Activated CD8-positive, alpha-beta T cell treated with anti-CD3 and anti-CD28 coated beads for 36 hours (primary cell): Measurements from ENCODE around the gene ANKRD2. TPM values are rescaled to one million over a fixed set of nuclear protein-coding genes. Genes with fewer than 3 reads are reported as not detected.
A peak's percentile ranks its signal among the peaks of the same experiment; 100 is the strongest.

ENCODE experiments used
- ATAC-seq: fragments of 200-7000 bp; cut with Tn5 transposase; one replicate; pipeline ENCODE4 v1.10.0; 2021; ENCODE audit warnings: mild to moderate bottlenecking, moderate library complexity
- CTCF ChIA-PET: fragments of 350-600 bp; sonication (Branson Sonifier 250); formaldehyde crosslinking; loops from one replicate; lab custom pipeline; 2021; ENCODE audit warnings: antibody characterized with exemption; lab: Charles Lee
- POLR2A ChIA-PET: fragments of 350-600 bp; sonication (Branson Sonifier 250); formaldehyde crosslinking; loops from one replicate; lab custom pipeline; 2021; ENCODE audit warnings: antibody characterized with exemption; lab: Charles Lee
- DNase-seq: peaks from one replicate; pipeline ENCODE4 v3.0.0-alpha.2; 2020
- H3K27ac Mint-ChIP-seq: one replicate; pipeline ENCODE4 v1.8.0; 2021; ENCODE audit warnings: mild to moderate bottlenecking, mixed read lengths
- H3K27me3 Mint-ChIP-seq: one replicate; pipeline ENCODE4 v1.8.0; 2021; ENCODE audit warnings: mixed read lengths
- H3K36me3 Mint-ChIP-seq: one replicate; pipeline ENCODE4 v1.8.0; 2021; ENCODE audit warnings: low read depth, mixed read lengths
- H3K4me1 Mint-ChIP-seq: one replicate; pipeline ENCODE4 v1.8.0; 2021; ENCODE audit warnings: low read depth, mixed read lengths
- H3K4me3 Mint-ChIP-seq: one replicate; pipeline ENCODE4 v1.8.0; 2021; ENCODE audit warnings: mild to moderate bottlenecking, moderate library complexity, mixed read lengths
- H3K9me3 Mint-ChIP-seq: one replicate; pipeline ENCODE4 v1.8.0; 2021; ENCODE audit warnings: mixed read lengths
- intact Hi-C: fragments of 100-400 bp; cut with micrococcal nuclease; formaldehyde crosslinking; loops from one replicate; pipeline ENCODE4 v1.10.0; 2022
- total RNA-seq, 2 experiments: library from RNA; stranded (reverse); gene quantifications; one replicate each; pipeline ENCODE4 v1.2.3, GENCODE V29; 2021
- TF ChIP-seq, protein P1 (sequence below): fragments of 200-600 bp; IDR thresholded peaks from one replicate; pipeline ENCODE4 v1.8.0; 2022; ENCODE audit warnings: antibody characterized with exemption, mild to moderate bottlenecking

The ANKRD2 gene
- total RNA-seq, 2 experiments from 2014 or later: not detected

DNA sequence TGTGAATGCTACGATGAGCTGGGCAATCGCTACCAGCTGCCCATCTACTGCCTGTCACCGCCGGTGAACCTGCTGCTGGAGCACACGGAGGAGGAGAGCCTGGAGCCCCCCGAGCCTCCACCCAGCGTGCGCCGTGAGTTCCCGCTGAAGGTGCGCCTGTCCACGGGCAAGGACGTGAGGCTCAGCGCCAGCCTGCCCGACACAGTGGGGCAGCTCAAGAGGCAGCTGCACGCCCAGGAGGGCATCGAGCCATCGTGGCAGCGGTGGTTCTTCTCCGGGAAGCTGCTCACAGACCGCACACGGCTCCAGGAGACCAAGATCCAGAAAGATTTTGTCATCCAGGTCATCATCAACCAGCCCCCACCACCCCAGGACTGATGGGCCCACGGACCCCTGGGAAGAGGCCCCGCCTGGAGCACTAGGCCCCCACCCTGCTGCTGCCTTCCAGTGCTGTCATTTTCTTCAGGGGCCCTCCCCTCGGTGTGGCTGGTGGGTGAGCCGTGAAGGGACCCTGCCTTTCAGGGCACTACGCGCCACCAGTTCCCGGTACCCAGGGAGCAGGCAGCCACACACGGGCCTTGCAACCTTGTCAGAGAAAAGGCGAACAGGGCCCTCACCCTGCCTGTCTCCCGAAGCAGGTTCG lies 2.3 kb upstream of the ANKRD2 start:
- DNase-seq: no peak
- H3K9me3 Mint-ChIP-seq: no peaks in the 10 kb centered on the region
- no peaks in the 10 kb centered on the region for H3K4me1 Mint-ChIP-seq
- intact Hi-C loops: no loop called here
- ChIA-PET CTCF (interaction anchor here (3.1 to 4.6 kb wide), 2 partner anchors 16 to 42 kb away, joined by 16 to 26 read pairs; no protein-coding TSS in a partner anchor), POLR2A (no interaction called here)
- H3K27me3 Mint-ChIP-seq: no peaks in the 10 kb centered on the region
- no peak overlapping the region for H3K4me3 Mint-ChIP-seq
- TF ChIP-seq, protein P1, sequence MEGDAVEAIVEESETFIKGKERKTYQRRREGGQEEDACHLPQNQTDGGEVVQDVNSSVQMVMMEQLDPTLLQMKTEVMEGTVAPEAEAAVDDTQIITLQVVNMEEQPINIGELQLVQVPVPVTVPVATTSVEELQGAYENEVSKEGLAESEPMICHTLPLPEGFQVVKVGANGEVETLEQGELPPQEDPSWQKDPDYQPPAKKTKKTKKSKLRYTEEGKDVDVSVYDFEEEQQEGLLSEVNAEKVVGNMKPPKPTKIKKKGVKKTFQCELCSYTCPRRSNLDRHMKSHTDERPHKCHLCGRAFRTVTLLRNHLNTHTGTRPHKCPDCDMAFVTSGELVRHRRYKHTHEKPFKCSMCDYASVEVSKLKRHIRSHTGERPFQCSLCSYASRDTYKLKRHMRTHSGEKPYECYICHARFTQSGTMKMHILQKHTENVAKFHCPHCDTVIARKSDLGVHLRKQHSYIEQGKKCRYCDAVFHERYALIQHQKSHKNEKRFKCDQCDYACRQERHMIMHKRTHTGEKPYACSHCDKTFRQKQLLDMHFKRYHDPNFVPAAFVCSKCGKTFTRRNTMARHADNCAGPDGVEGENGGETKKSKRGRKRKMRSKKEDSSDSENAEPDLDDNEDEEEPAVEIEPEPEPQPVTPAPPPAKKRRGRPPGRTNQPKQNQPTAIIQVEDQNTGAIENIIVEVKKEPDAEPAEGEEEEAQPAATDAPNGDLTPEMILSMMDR: no peak
- ATAC-seq: no peak
- H3K36me3 Mint-ChIP-seq: no peaks in the 10 kb centered on the region
- H3K27ac Mint-ChIP-seq: no peak overlapping the region

DNA sequence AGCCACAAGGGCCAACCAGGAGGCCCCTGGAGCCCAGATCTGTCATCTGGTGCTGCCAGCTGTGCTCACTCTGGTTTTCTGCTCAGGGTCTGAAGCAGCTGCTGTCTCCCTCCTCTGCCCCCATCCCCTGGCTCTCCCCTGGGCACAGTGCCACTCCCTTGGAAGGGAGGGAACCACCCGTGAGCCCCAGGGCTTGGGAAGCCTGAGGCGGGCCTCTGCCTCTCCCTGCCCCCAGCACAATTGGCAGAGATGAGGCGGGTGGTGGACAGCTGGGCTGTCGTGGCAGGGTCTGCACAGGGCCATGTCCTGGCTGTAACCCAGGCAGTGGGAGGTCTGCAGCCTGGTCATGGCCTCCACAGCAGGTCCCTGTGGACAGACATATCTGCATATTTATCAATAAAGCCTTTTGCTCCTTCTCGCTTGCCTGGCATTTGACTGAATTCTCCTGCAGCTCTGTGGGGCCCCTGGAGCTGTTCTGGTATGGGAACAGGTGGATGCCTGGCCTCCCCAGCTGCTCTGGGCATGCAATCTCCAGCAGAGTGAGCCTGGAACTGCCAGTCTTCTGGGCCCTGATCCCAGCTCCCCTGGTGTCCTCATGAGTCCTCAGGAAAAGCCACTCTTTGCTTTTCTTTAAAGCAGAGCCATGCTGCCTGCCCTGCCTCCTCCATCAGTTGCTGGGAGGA lies 1.6 kb upstream of the ANKRD2 start:
- ChIA-PET CTCF (interaction anchor here (0.9 to 4.6 kb wide), 11 partner anchors 11 to 131 kb away, joined by 3 to 26 read pairs (median 7); no protein-coding TSS in a partner anchor), POLR2A (no interaction called here)
- ATAC-seq (no peak), DNase-seq (no peak)
- Mint-ChIP-seq H3K36me3 (no peaks in the 10 kb centered on the region), H3K9me3 (no peaks in the 10 kb centered on the region), H3K27ac (no peak overlapping the region), H3K27me3 (no peaks in the 10 kb centered on the region), H3K4me1 (no peaks in the 10 kb centered on the region), H3K4me3 (no peak overlapping the region)
- intact Hi-C loops: no loop called here
- TF ChIP-seq, protein P1: no peak

DNA sequence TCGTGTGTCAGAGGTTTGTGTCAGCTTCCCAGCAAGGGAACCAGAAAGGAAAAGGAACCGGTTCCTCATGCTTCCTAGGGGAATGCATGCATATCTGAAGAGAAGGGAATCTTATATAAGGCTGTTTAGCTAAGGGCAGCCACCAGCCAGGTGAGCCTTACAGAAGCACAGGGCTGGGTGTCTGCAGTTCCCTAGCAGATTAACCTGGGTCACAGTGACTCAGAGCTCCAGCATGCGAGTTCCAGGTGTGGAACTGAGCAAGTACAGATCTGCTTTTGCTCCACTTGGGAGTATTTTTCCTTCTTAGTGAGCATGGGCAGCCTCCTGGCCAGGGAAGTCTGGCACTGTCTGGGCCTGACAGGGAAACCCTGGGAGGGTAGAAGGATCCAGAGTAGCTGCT lies 957 bp upstream of the ANKRD2 start:
- no peaks in the 10 kb centered on the region for H3K4me1 Mint-ChIP-seq
- TF ChIP-seq, protein P1: no peak
- ATAC-seq (no peak), DNase-seq (no peak)
- no peaks in the 10 kb centered on the region for H3K27me3 Mint-ChIP-seq
- ChIA-PET CTCF (interaction anchor here (0.6 to 4.6 kb wide), 22 partner anchors 10 to 130 kb away, joined by 3 to 26 read pairs (median 6); partner anchors contain the start of gene HOGA1), POLR2A (interaction anchor here (1.0 kb wide), 1 partner anchor 70 kb away, joined by 3 read pairs; no protein-coding TSS in a partner anchor)
- intact Hi-C loops: no loop called here
- H3K9me3 Mint-ChIP-seq: no peaks in the 10 kb centered on the region
- no peaks in the 10 kb centered on the region for H3K36me3 Mint-ChIP-seq
- H3K27ac Mint-ChIP-seq: no peak overlapping the region
- H3K4me3 Mint-ChIP-seq: no peak overlapping the region

DNA sequence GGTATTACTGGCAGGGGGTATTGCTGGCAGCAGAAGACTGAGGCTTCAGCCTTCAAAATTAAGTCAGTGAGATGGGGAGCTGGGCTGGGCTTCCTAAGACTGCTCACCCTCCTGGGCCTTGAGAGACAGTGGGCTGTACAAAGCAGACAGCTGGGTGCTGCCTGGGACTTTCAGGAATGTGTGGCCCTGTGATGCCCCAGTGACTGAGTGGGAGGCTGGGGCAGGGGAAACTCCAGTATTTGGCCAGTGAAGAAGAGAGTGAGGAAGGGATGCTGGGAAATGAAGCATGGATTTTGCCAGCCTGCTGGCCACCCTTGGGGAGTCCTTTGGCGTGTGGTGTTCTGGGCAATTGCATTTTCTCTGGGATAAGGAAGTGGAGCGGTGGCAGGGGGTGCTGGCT lies 442 bp downstream of the ANKRD2 start:
- H3K9me3 Mint-ChIP-seq: no peaks in the 10 kb centered on the region
- no peak overlapping the region for H3K4me3 Mint-ChIP-seq
- TF ChIP-seq, protein P1: no peak
- H3K4me1 Mint-ChIP-seq: no peaks in the 10 kb centered on the region
- intact Hi-C loops: no loop called here
- DNase-seq: no peak
- CTCF ChIA-PET: interaction anchor here (0.8 to 4.6 kb wide), 14 partner anchors 9 to 114 kb away, joined by 3 to 26 read pairs (median 6); partner anchors contain the start of genes AVPI1 and HOGA1
- no peak for ATAC-seq
- POLR2A ChIA-PET: no interaction called here
- H3K27me3 Mint-ChIP-seq: no peaks in the 10 kb centered on the region
- no peak overlapping the region for H3K27ac Mint-ChIP-seq
- no peaks in the 10 kb centered on the region for H3K36me3 Mint-ChIP-seq

DNA sequence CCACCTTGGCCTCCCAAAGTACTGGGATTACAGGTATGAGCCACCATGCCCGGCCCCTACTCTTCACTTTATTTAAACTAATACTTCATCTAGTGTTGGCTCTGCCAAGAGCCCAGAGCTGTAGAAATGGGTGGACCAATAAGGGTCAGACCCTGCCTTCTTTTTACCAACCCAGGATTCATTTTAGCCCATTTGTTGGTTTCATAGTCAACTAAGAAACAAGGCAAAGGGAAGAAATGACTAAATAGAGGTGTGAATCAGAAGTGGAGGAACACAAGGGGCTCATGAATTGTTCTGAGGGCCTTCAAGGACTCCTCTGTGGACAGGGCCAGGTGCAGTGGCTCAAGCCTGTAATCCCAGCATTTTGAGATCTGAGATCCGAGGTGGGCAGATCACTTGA lies 1.1 kb downstream of the ANKRD2 start:
- CTCF ChIA-PET: interaction anchor here (1.6 to 1.8 kb wide), 2 partner anchors 10 to 113 kb away, joined by 4 read pairs; partner anchors contain the start of genes AVPI1 and HOGA1

More for the DNA sequence above, 1.1 kb downstream of the ANKRD2 start:
- H3K27me3 Mint-ChIP-seq: no peaks in the 10 kb centered on the region
- ATAC-seq (peak; percentile 17), DNase-seq (no peak)
- POLR2A ChIA-PET: no interaction called here
- no peaks in the 10 kb centered on the region for H3K9me3 Mint-ChIP-seq
- H3K27ac Mint-ChIP-seq: no peak overlapping the region
- H3K4me3 Mint-ChIP-seq: no peak overlapping the region
- TF ChIP-seq, protein P1: no peak
- no peaks in the 10 kb centered on the region for H3K4me1 Mint-ChIP-seq
- no peaks in the 10 kb centered on the region for H3K36me3 Mint-ChIP-seq
- intact Hi-C loops: no loop called here
